Renal cortex interstitium (tissue), 15 donors: ENCODE data around the gene NINJ1. TPM values are rescaled to one million over a fixed set of nuclear protein-coding genes. Genes with fewer than 3 reads are reported as not detected.

Experiments used
- DNase-seq, 11 donors: peaks; one replicate each; pipeline ENCODE4 v3.0.0-alpha.2; 2013; ENCODE audit warnings: low read depth in 9 of 11, low spot score in 4 of 11; ENCODE audit errors: extremely low read depth in 1 of 11
- long read RNA-seq, 16 experiments: transcript quantifications; one replicate each; lab custom pipeline, GENCODE V29; 2026
- polyA plus RNA-seq, 3 donors: library from polyadenylated mRNA; unstranded; fragments of 120-200 nt; gene quantifications; one replicate each; pipeline ENCODE4 v1.2.1, GENCODE V29; 2013; ENCODE audit not compliant: insufficient read length in 3 of 3

NINJ1 gene, protein sequence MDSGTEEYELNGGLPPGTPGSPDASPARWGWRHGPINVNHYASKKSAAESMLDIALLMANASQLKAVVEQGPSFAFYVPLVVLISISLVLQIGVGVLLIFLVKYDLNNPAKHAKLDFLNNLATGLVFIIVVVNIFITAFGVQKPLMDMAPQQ
- polyA plus RNA-seq: 10 to 100 TPM; 35.2 to 49.1 (median 46.8) TPM
- long read RNA-seq, donor 1, transcript NINJ1-201 (4 exons, 1,281 nt): major isoform, 22 of 37 reads
- long read RNA-seq, donor 1, transcript NINJ1-204 (2 exons, 2,026 nt): minor isoform, 6 of 37 reads
- long read RNA-seq, donor 1, partial matches to known transcripts: 7 of 37 reads
- long read RNA-seq, donor 1, other reads (novel, unspliced or antisense): 0 of 37 reads
- long read RNA-seq, donor 2, transcript NINJ1-204 (2 exons, 2,026 nt): minor isoform, 6 of 42 reads
- long read RNA-seq, donor 2, transcript NINJ1-201 (4 exons, 1,281 nt): major isoform, 21 of 42 reads
- long read RNA-seq, donor 2, partial matches to known transcripts: 12 of 42 reads
- long read RNA-seq, donor 2, other reads (novel, unspliced or antisense): 0 of 42 reads
- long read RNA-seq, donor 3, transcript NINJ1-201 (4 exons, 1,281 nt): major isoform, 49 of 68 reads
- long read RNA-seq, donor 3, partial matches to known transcripts: 16 of 68 reads
- long read RNA-seq, donor 3, other reads (novel, unspliced or antisense): 0 of 68 reads
- long read RNA-seq, donor 4, transcript NINJ1-201 (4 exons, 1,281 nt): major isoform, 29 of 40 reads
- long read RNA-seq, donor 4, partial matches to known transcripts: 5 of 40 reads
- long read RNA-seq, donor 4, other reads (novel, unspliced or antisense): 0 of 40 reads
- long read RNA-seq, donor 5: 0 reads
- long read RNA-seq, donor 6, transcript NINJ1-201 (4 exons, 1,281 nt): major isoform, 27 of 48 reads
- long read RNA-seq, donor 6, transcript NINJ1-204 (2 exons, 2,026 nt): minor isoform, 5 of 48 reads
- long read RNA-seq, donor 6, partial matches to known transcripts: 16 of 48 reads
- long read RNA-seq, donor 6, other reads (novel, unspliced or antisense): 0 of 48 reads
- long read RNA-seq, donor 7, transcript NINJ1-201 (4 exons, 1,281 nt): major isoform, 26 of 59 reads
- long read RNA-seq, donor 7, partial matches to known transcripts: 27 of 59 reads
- long read RNA-seq, donor 7, other reads (novel, unspliced or antisense): 0 of 59 reads
- long read RNA-seq, donor 8, transcript NINJ1-201 (4 exons, 1,281 nt): major isoform, 57 of 94 reads
- long read RNA-seq, donor 8, transcript NINJ1-204 (2 exons, 2,026 nt): minor isoform, 12 of 94 reads
- long read RNA-seq, donor 8, partial matches to known transcripts: 23 of 94 reads
- long read RNA-seq, donor 8, other reads (novel, unspliced or antisense): 0 of 94 reads
- long read RNA-seq, donor 9, transcript NINJ1-201 (4 exons, 1,281 nt): major isoform, 37 of 57 reads
- long read RNA-seq, donor 9, partial matches to known transcripts: 18 of 57 reads
- long read RNA-seq, donor 9, other reads (novel, unspliced or antisense): 0 of 57 reads
- long read RNA-seq, donor 10, transcript NINJ1-204 (2 exons, 2,026 nt): minor isoform, 7 of 60 reads
- long read RNA-seq, donor 10, transcript NINJ1-201 (4 exons, 1,281 nt): major isoform, 32 of 60 reads
- long read RNA-seq, donor 10, partial matches to known transcripts: 18 of 60 reads
- long read RNA-seq, donor 10, other reads (novel, unspliced or antisense): 0 of 60 reads
- long read RNA-seq, donor 11, transcript NINJ1-204 (2 exons, 2,026 nt): minor isoform, 5 of 34 reads
- long read RNA-seq, donor 11, transcript NINJ1-201 (4 exons, 1,281 nt): major isoform, 22 of 34 reads
- long read RNA-seq, donor 11, partial matches to known transcripts: 5 of 34 reads
- long read RNA-seq, donor 11, other reads (novel, unspliced or antisense): 0 of 34 reads
- long read RNA-seq, donor 12, transcript NINJ1-201 (4 exons, 1,281 nt): major isoform, 8 of 9 reads
- long read RNA-seq, donor 12, partial matches to known transcripts: 0 of 9 reads
- long read RNA-seq, donor 12, other reads (novel, unspliced or antisense): 0 of 9 reads
- long read RNA-seq, donor 13: 0 reads
- long read RNA-seq, donor 14, transcript NINJ1-201 (4 exons, 1,281 nt): major isoform, 22 of 25 reads
- long read RNA-seq, donor 14, partial matches to known transcripts: 0 of 25 reads
- long read RNA-seq, donor 14, other reads (novel, unspliced or antisense): 0 of 25 reads
- long read RNA-seq, donor 15, transcript NINJ1-201 (4 exons, 1,281 nt): major isoform, 16 of 18 reads
- long read RNA-seq, donor 15, partial matches to known transcripts: 0 of 18 reads
- long read RNA-seq, donor 15, other reads (novel, unspliced or antisense): 0 of 18 reads
- long read RNA-seq, donor 16, transcript NINJ1-201 (4 exons, 1,281 nt): major isoform, 63 of 87 reads
- long read RNA-seq, donor 16, transcript NINJ1-204 (2 exons, 2,026 nt): minor isoform, 9 of 87 reads
- long read RNA-seq, donor 16, partial matches to known transcripts: 13 of 87 reads
- long read RNA-seq, donor 16, other reads (novel, unspliced or antisense): 0 of 87 reads

DNA sequence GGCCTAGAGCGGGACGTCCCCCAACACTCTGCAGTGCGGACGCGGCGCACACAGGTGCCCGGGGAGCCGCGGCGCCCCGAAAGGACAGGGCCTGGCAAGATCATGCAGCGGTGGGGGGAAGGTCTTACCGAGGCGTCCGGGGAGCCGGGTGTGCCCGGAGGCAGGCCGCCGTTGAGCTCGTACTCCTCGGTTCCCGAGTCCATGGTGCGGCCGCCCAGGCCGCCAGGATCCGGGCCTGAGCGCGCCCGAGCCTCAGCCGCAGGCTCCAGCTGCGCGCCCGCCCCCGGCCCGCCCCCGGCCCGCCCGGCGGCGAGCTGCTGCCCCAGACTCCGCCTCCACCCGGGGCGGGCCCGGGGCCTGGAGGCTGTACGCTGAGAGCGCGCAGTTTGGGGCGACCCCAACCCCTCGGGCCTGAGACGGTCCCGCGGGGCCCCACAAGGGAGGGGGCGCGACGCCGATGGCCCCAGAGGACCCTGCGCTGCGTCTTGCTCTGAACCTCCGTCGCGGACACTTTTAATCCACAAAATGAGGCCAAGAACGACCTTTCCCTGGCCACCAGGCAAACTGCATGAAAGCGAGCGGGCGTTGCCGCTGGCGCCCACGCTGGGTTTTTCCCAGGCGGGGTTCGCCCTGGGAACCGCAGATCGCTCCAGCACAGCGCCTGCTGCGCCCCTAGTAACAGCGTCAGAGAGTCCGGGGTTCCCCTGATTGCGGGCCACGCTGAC is at the start of gene NINJ1:
NINJ1 (minus strand) TSS at position 237 of the 725 bp plus-strand sequence; CDS start at position 203, 34 bp downstream.
- DNase-seq: peak in 9 of 11 donors; percentile 56 to 81 (median 71)

DNA sequence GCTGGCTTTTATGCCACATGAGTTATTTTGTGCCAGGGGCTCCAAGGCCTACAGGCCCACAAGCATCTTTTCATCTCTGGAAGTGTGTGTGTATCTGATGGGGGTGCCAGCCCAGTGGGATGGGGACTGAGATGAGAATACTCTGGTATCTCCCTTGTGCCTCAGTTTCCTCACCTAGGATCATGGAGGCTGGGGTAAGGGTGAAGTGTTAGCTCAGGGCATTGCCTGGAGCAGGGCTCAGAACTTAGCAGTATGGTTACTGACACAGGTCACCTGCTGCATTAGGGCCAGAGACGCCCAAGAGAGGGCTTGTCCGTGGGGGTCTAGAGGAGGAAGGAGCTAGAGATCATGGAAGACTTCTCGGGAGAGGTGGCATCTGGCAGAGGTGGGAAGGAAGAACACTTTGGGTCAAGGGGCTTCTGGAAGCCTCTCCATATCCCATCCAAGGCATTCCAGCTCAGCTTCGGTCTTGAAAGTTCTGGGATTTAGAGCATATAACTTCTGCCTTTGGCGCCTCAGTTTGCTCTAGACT is 49.1 kb upstream of the NINJ1 start:
- DNase-seq: no peak

DNA sequence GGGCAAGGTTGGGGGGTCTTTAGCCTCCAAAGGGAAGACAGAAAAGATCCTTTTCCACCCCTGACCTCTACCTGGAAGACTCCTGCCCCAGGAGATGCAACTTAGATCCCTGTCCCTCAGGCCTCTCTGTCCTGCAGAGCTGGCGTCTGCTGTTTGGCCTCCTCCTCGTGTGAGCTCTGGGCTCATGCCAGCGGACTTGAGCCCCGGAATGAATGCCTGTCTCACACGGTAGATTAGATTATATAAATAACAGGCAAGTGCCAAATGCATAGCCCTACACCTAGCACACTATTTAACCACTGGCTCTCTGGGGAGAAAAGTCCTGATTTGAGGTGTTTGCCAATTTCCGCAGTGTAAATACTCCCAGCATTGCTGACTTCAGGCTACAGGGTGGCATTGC is 48.5 kb upstream of the NINJ1 start:
- DNase-seq: no peak

DNA sequence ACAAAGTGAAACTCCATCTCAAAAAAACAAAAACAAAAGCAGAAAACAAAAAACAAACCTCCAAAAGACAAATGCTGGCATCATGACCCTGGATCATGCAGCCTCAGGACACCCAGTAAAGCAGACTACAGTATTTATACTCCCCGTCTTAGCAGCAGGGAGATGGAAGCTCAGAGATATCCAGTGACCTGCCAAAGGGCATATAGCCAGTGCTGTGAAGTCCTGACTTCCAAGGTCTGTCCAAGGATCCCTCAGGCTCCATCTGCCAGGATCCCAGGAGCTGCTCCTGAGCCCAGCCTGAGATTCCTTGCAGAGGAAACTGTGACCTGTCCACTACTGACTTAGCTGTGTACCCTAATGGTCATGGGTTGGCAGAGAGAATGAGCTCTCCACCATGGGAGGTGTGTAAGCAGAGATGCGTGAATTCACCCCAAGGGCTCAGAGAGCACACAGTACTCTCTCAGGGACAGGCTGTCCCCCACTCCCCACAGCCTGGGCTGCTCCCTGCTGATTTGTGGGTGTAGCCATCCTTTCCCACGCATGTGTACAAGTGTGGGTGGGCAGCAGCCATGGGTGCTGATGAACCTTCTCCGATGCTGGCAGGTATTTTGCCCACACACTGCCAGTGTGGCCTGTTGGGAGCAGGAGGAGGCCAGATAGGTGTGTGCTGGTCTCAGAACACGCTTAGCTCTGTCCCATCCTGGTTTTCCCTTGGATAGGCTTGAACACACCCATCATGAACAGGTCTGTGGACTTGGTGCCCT is 47.8 kb upstream of the NINJ1 start:
- DNase-seq: no peak

DNA sequence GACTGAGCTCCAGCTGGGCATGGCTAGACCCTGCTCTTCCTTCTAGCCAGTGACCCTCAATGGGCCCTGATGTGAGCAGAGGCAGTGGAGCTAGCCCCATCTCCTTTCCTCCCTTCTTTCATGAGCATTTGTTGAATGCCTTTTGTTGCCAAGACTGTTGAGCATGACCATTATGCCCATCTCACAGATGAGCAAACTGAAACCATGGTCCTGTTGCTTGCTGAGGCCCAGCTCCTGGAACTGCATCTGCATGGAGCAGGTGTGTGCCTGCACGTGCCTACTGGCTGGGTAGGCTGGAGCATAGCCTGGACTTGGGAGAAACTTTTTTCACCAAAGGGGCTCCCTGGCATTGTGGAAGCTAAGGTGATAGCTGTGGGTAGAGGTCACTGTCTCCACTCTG is 46.9 kb upstream of the NINJ1 start:
- no peak for DNase-seq

DNA sequence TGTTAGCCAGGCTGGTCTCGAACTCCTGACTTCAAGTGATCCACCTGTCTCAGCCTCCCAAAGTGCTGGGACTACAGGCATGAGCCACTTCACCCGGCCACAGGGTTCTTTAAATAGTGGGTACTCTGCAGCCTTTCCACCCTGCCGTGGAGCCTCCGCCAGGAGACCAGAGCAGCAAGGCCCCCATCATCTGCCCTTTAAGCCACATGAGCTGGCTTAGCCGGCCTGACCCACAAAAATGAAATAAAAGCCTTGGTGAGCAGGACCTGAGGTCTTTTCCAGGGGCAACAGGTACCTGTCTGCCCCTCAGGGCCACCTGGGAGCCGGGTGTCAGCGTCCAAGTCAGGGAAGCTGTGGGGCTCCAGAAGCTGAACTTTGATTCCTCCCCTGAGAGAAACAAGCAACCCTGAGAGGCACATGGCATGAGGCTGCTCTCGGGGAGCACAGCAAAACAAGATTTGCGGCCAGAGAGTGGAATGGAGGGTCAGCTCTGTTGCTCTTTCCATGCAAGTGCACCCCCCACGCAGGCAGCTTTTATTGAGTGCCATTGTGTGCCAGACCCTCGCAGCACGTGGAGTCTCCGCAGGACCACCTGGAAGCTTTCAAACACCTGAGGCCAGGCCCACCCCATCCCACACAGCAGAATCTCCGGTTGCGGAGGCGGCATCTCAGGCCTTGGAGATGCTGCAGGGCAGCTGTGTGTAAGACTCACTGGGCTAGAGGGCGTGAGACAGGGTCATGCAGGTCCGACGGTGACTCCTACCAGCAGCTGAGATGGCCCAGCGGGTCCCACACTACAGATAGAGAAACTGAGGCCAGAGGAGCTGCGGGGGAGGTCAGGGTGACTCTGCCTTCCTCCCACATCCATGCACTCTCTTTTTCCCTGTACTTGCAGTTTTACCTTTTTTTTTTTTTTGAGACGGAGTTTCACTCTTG is 45.1 kb upstream of the NINJ1 start:
- no peak for DNase-seq

DNA sequence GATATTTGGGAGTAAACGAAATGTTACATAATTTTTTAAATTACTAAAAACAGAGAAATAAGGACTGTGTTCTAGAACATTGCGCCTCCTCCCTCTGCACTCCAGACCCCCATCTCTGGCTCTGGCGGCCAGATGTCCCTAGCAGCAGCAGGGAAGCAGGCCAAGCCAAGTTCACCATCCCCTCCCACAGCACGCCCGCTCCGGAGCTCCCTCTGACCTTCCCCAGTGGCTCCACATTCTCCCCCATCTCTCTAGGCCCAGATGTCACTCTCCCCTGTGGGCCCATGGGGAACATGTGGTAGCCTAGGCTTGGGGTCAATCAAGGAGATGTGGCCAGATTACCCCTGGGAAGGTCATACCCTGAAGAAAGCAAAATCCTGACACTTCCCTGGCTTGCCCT is 43.6 kb upstream of the NINJ1 start:
- DNase-seq: no peak

DNA sequence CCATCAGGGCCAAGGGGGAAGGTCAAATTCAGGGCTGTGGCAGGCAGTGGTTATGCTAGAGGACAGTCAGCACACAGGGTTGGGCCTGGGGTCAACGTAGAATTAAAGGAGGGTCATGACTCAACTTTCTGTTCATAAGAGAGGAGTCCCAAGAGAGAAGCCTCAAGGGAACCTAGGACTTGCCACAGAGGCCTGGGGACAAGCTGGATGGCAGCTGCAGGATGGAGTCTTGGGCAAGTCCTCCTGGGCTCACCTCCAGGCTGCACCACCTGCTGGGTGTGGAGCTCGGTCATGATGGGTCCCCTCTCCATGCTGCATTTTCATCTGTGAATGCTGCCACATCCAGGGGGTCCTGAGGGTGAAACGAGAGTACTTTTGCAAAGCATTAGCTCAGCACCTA is 40.9 kb upstream of the NINJ1 start:
- DNase-seq: no peak

DNA sequence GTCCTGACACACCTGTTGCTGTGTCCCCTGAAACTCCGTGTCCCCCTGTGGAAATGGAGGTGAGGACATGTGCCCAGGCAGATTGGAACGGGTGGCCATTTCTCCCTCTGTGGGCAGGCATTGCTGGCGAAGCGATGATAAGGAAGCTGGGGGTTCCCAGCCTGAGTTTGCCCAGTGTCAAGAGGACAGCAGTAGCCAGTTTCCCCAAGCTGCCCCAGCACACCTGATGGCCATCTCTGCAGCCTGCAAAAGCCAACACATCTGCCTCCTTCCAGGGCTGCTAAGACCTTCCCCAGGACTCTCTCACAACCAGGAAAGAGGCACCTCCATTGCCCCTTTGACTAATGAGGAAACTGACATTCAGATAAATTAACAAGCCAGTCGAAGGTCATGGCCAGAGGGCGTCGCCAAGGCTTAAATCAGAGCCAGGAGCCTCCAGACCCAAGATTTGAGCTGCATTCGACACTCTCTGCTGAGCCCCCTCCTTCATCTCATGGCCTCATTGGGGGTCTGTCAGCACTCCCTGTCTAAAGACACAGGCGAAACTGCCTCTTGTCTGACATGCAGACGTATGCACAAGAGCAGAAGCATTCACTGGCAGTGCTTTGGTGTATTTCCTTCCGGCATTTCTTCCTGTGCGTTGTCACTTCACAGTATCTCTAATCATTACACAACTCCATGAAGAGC is 39.5 kb upstream of the NINJ1 start:
- DNase-seq: no peak

DNA sequence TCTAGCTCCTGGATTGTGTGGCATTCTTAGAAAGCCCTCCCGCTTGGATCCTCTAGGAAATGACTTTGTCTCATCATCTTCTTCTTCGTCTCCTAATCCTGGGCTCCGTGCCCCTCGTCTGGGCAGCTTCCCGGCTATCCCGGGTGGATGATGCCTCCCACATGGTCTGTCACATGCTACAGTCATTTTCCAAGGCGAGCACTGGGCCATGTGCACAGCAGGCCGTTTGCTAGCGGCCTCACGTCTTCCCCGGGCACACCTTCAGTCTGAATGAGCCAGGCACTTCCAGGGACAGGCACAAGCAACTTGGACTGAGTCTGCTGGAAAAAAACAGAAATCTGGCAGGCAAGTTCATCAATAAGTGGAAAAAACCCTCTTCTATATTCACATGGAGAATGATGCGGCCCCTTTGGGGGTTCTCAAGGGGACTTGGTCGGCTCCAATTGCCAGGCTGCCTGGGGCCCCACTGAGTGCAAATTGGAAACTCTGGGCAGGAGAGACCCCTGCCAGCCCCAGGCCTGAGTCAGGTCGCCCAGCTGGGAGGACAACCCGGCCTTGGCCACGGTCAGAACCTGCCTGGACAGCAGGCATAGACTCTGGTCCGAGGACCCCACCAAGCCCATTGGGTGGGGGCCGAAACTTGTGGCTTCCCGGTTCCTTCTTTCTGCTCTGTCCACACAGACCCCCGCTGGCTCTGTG is 38.8 kb upstream of the NINJ1 start:
- no peak for DNase-seq

DNA sequence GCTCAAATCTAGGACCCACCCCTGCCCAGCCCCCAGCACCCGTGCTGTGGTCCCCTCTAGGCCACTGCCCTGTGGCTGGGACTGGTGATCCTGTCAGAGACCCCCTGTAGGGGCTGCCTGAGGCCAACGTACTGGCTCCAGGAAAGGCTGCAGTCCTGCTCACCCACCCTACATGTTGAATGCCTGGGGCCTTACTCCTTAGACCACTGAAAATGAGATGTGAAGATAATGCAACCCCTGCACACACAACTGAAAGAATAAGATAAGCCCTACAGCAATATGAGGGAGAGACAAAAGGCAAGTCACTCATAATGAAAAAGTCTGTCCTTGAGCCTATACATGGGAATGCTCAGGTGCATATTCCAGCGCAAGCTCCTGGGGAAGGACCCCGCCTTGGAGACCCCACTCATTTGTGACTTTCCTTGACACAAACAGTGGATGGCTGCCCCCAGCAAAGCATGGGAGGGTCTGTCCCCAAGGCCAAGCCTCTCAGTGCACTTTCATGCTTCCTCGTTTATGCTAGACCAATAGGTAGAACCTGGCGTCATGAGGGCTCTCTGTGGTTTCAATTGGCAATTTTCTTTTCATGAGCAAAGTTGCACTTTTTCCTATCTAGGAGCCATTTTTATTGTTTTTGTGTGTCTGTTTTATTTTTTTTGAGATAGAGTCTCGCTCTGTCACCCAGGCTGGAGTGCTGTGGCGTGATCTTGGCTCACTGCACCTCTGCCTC is 37.4 kb upstream of the NINJ1 start:
- DNase-seq: no peak

DNA sequence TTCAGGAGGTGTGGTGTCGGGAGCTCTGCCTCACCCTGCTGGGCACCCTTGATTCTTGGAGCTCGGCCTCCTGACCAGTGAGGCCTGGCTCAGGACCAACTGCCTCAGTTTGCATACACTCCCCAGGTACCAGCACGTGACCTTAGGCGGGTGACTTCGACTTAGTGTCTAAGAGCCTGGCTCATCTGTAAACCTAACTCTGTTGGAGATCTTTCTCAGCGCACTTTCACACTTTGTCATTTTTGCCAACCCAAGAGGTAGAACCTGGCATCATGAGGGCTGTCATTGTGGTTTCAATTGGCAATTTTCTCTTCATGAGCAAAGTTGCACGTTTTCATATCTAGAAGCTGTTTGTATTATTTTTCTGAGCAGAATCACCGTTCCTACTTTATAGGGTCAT is 36.5 kb upstream of the NINJ1 start:
- DNase-seq: no peak
